HG02852 (cell line): ENCODE results near the gene BRAF.
"Not testable (repeated sequence)": the region's sequence is repeated elsewhere in the genome, so short reads cannot be mapped to it uniquely, and the experiment has no call there.

ENCODE experiments used
- ATAC-seq: cut with Tn5 transposase; IDR thresholded peaks from one replicate; pipeline ENCODE4 v1.9.1; 2021; ENCODE audit warnings: mild to moderate bottlenecking, moderate library complexity; ENCODE audit not compliant: unreplicated experiment

BRAF gene

GRCh38 chr7:140774371-140774770, 150.4 kb downstream of the BRAF start:
- no peak for ATAC-seq

- ATAC-seq = no peak
Measured at GRCh38 chr7:140773104-140773503, 151.6 kb downstream of the BRAF start.

GRCh38 chr7:140771826-140772225, 152.9 kb downstream of the BRAF start:
- no peak for ATAC-seq

- no peak for ATAC-seq
Measured at GRCh38 chr7:140769852-140770251, 154.9 kb downstream of the BRAF start.

- no peak for ATAC-seq
Measured at GRCh38 chr7:140767418-140767817, 157.3 kb downstream of the BRAF start.

- ATAC-seq = not testable (repeated sequence)
Measured at GRCh38 chr7:140765441-140765840, 159.3 kb downstream of the BRAF start.

- not testable (repeated sequence) for ATAC-seq
Measured at GRCh38 chr7:140763166-140763565, 161.6 kb downstream of the BRAF start.

- not testable (repeated sequence) for ATAC-seq
Measured at GRCh38 chr7:140761375-140761774, 163.4 kb downstream of the BRAF start.

- no peak for ATAC-seq
Measured at GRCh38 chr7:140754506-140754905, 170.2 kb downstream of the BRAF start.

GRCh38 chr7:140752533-140752932, 172.2 kb downstream of the BRAF start:
- no peak for ATAC-seq

GRCh38 chr7:140746751-140747150, 178.0 kb downstream of the BRAF start:
- no peak for ATAC-seq

GRCh38 chr7:140745266-140746058, 179.3 kb downstream of the BRAF start:
- no peak for ATAC-seq

GRCh38 chr7:140744005-140744404, 180.7 kb downstream of the BRAF start:
- ATAC-seq = no peak

GRCh38 chr7:140743255-140743654, 181.5 kb downstream of the BRAF start:
- not testable (repeated sequence) for ATAC-seq

- no peak for ATAC-seq
Measured at GRCh38 chr7:140738280-140738679, 186.4 kb downstream of the BRAF start.

GRCh38 chr7:140734729-140735128, 190.0 kb downstream of the BRAF start:
- no peak for ATAC-seq

GRCh38 chr7:140734096-140734495, 190.6 kb downstream of the BRAF start:
- ATAC-seq = no peak

- no peak for ATAC-seq
Measured at GRCh38 chr7:140732416-140732815, 192.3 kb downstream of the BRAF start.

GRCh38 chr7:140726281-140726680, 198.4 kb downstream of the BRAF start:
- no peak for ATAC-seq

GRCh38 chr7:140724706-140725105, 200.0 kb downstream of the BRAF start:
- ATAC-seq = no peak

- no peak for ATAC-seq
Measured at GRCh38 chr7:140723574-140723973, 201.2 kb downstream of the BRAF start.

- ATAC-seq = no peak
Measured at GRCh38 chr7:140723006-140723405, 201.7 kb downstream of the BRAF start.

- ATAC-seq = no peak
Measured at GRCh38 chr7:140722254-140722653, 202.5 kb downstream of the BRAF start.
